ENCODE measurements around the gene PCCA.
"Not testable (repeated sequence)": the region's sequence is repeated elsewhere in the genome, so short reads cannot be mapped to it uniquely, and the experiment has no call there.

The PCCA gene

GRCh38 chr13:100149389-100149788 lies 60.5 kb downstream of the PCCA start:
- no peak overlapping the region for H3K27ac Mint-ChIP-seq
- DNase-seq (no peak), ATAC-seq (no peak)
- peaks cover 5 to 11% of the 10 kb centered on the region in 2 donors for H3K9me3 Mint-ChIP-seq
- no peaks in the 10 kb centered on the region for H3K4me1 Mint-ChIP-seq
- H3K4me3 Mint-ChIP-seq = no peak overlapping the region
- H3K27me3 Mint-ChIP-seq = no peaks in the 10 kb centered on the region

DNA sequence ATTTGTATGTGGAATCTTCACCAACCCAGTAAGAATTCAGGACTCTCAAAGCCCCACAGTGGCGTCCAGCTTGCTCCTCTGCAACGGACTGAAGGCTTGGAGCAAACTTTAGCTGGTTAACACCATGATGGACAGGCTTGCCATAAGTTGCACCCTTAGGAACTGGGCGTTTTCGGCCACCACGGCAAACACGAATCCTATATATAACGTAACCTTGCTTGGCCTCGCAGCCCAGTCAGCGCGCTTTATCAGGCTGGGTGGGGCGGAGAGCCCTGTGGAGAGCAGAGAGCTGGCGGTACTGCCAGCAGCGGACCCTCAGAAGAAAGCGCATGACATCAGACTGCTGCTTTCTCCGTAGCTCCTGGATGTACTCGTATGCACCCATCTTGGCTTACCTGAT lies 61.8 kb downstream of the PCCA start:
- not testable (repeated sequence) for H3K4me3 Mint-ChIP-seq, ATAC-seq, H3K4me1 Mint-ChIP-seq, H3K27ac Mint-ChIP-seq, H3K9me3 Mint-ChIP-seq, H3K27me3 Mint-ChIP-seq, DNase-seq

DNA sequence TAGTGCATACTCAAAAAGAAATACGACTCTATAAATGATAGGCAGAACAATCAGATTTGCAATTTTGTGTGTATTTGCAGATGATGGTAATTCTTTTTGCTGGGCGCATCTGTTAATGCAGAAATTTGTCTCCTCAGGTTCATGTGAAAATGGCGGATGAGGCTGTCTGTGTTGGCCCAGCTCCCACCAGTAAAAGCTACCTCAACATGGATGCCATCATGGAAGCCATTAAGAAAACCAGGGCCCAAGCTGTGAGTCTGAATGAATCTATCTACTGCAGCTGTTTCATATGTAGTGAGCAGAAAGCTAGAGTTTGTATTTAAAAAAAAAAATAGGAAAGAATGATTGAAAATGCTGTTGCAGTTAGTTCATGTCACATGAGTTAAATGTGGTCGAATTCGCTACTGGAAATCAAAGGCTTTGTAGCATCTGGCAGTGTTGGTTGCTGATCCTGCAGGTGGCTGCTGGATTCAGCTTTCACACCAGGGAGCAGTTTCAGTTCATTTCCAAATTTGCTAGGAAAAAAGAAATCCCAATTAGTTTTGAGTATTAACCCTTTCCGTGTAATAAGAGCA lies 66.0 kb downstream of the PCCA start:
- Mint-ChIP-seq H3K9me3 (no peaks in the 10 kb centered on the region), H3K4me1 (peaks cover 13% of the 10 kb centered on the region), H3K4me3 (no peak overlapping the region), H3K27me3 (no peaks in the 10 kb centered on the region), H3K27ac (no peak overlapping the region)
- DNase-seq (no peak), ATAC-seq (no peak)

DNA sequence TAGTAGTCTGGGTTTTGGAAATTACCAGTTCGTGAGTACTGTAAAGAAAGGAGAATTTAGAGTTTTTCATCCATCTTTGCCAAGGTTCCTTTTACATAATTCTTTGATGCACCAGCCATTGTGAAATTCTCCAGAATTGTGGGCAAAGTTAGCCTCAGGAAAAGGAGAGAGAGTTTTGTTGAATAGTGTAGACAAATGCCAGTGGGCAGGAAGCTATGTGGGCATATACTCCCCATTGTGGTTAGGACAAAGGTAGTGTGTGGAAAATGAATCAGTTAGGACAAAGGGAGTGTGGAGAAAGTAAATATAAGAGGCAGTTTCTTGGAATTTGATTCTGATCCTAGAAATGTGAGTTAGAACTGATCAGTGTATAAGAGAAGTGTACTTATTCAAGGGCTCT lies 67.9 kb downstream of the PCCA start:
- ATAC-seq (no peak), DNase-seq (no peak)
- Mint-ChIP-seq H3K9me3 (no peaks in the 10 kb centered on the region), H3K4me3 (no peak overlapping the region), H3K27me3 (no peaks in the 10 kb centered on the region), H3K27ac (no peak overlapping the region), H3K4me1 (peaks cover 13% of the 10 kb centered on the region)

- no peaks in the 10 kb centered on the region for H3K9me3 Mint-ChIP-seq
- no peaks in the 10 kb centered on the region for H3K27me3 Mint-ChIP-seq
- peaks cover 13% of the 10 kb centered on the region for H3K4me1 Mint-ChIP-seq
- DNase-seq (no peak), ATAC-seq (no peak)
- H3K27ac Mint-ChIP-seq = no peak overlapping the region
- H3K4me3 Mint-ChIP-seq = no peak overlapping the region
Observed at GRCh38 chr13:100158569-100158968, 69.7 kb downstream of the PCCA start.

DNA sequence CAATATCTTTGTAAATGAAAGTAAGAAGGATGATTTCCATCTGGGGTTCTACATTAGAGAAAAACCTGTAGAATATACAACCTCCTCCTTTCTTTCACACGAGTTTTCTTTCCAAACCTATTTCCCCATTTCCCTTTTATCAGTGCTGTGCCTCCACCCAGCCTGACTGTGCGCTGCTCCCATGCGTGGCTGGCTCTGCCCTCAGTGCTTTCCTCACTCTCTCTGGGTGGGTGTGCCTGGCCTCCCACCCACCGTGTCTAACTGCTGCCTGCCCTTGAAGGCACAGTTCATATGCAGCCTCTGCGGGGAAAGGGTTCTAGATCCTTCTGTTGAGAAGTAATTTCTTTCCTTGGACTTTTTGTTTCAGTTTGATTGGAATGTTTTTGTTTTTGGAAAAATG lies 70.7 kb downstream of the PCCA start:
- ATAC-seq = no peak
- Mint-ChIP-seq H3K27ac (no peak overlapping the region), H3K4me3 (no peak overlapping the region), H3K9me3 (no peaks in the 10 kb centered on the region), H3K27me3 (no peaks in the 10 kb centered on the region), H3K4me1 (peaks cover 13% of the 10 kb centered on the region)
- DNase-seq = no peak

- H3K4me1 Mint-ChIP-seq = peaks cover 13% of the 10 kb centered on the region
- no peak overlapping the region for H3K27ac Mint-ChIP-seq
- DNase-seq = no peak
- H3K27me3 Mint-ChIP-seq = no peaks in the 10 kb centered on the region
- no peak overlapping the region for H3K4me3 Mint-ChIP-seq
- no peaks in the 10 kb centered on the region for H3K9me3 Mint-ChIP-seq
- no peak for ATAC-seq
Observed at GRCh38 chr13:100160450-100160849, 71.6 kb downstream of the PCCA start.

GRCh38 chr13:100163375-100163774 lies 74.5 kb downstream of the PCCA start:
- ATAC-seq = no peak
- H3K4me3 Mint-ChIP-seq = no peak overlapping the region
- H3K9me3 Mint-ChIP-seq = peaks cover 0 to 3% of the 10 kb centered on the region in 2 donors
- DNase-seq = no peak
- H3K27ac Mint-ChIP-seq = no peak overlapping the region
- H3K27me3 Mint-ChIP-seq = no peaks in the 10 kb centered on the region
- H3K4me1 Mint-ChIP-seq = no peaks in the 10 kb centered on the region

DNA sequence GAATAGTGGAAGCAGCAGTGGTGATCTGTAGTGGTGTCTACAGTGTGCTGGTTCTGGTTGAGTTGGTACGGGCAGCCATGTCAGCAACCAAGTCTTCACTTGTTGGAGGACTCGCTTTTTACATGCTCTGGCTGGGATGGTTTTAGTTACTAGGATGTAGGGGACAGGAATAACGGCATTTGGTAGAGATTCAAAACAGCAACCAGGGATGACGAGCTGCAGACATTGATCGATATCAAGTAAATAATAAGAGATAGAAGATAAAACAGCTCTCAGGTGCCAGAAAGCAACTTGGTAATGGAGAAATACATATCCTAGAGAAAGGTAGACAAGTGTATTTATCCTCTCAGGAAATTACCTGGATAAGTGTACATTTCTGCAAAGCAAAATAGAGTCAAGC lies 84.3 kb downstream of the PCCA start:
- Mint-ChIP-seq H3K9me3 (peaks cover 7 to 13% of the 10 kb centered on the region in 2 donors), H3K4me3 (no peak overlapping the region), H3K27me3 (no peaks in the 10 kb centered on the region), H3K27ac (no peak overlapping the region), H3K4me1 (peaks cover 11% of the 10 kb centered on the region)
- DNase-seq (no peak), ATAC-seq (no peak)

DNA sequence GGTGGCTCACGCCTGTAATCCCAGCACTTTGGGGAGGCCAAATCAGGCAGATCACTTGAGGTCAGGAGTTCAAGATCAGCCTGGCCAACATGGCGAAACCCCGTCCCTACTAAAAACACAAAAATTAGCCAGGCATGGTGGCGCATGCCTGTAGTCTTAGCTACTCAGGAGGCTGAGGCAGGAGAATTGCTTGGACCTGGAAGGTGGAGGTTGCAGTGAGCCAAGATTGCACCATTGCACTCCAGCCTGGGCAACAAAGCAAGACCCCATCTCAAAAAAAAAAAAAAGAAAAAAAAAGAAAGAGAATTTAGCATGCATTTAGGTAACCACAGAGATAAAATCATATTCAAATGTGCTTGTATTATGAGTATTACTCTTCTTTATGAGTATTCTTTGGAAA lies 85.6 kb downstream of the PCCA start:
- DNase-seq, ATAC-seq, H3K27me3 Mint-ChIP-seq, H3K27ac Mint-ChIP-seq, H3K4me3 Mint-ChIP-seq: not testable (repeated sequence)
- peaks cover 7 to 13% of the 10 kb centered on the region in 2 donors for H3K9me3 Mint-ChIP-seq
- peaks cover 11% of the 10 kb centered on the region for H3K4me1 Mint-ChIP-seq

GRCh38 chr13:100175078-100175802 lies 86.3 kb downstream of the PCCA start:
- no peak overlapping the region for H3K27ac Mint-ChIP-seq
- no peak overlapping the region for H3K4me3 Mint-ChIP-seq
- DNase-seq = no peak
- peaks cover 7 to 13% of the 10 kb centered on the region in 2 donors for H3K9me3 Mint-ChIP-seq
- no peaks in the 10 kb centered on the region for H3K27me3 Mint-ChIP-seq
- H3K4me1 Mint-ChIP-seq = peaks cover 11% of the 10 kb centered on the region
- ATAC-seq = no peak

DNA sequence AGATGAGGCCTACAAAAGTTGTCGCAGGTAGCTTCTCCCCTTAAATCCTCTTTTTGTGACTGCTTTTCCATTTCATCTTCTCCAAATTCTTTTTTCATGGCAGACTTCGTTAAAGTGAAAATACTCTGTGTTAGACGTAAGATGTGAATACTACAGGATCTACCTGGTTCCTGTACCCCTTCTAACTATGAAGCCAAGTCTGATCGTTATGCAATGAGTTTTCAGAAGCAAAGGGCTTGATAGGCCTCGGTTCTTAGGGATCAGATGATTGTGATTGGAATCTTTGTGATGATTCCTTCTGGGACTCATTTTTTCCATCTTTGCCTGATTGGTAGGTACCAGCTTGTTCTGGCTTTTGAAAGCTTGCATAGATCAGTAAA lies 86.9 kb downstream of the PCCA start:
- ATAC-seq = no peak
- peaks cover 11% of the 10 kb centered on the region for H3K4me1 Mint-ChIP-seq
- H3K27me3 Mint-ChIP-seq = no peaks in the 10 kb centered on the region
- H3K27ac Mint-ChIP-seq = no peak overlapping the region
- DNase-seq = no peak
- H3K4me3 Mint-ChIP-seq = no peak overlapping the region
- H3K9me3 Mint-ChIP-seq = peaks cover 7 to 13% of the 10 kb centered on the region in 2 donors

GRCh38 chr13:100176801-100177400 lies 88.0 kb downstream of the PCCA start:
- DNase-seq = no peak

GRCh38 chr13:100178309-100178708 lies 89.4 kb downstream of the PCCA start:
- no peaks in the 10 kb centered on the region for H3K27me3 Mint-ChIP-seq
- DNase-seq (no peak), ATAC-seq (no peak)
- H3K9me3 Mint-ChIP-seq = peaks cover 1 to 6% of the 10 kb centered on the region in 2 donors
- no peak overlapping the region for H3K4me3 Mint-ChIP-seq
- no peak overlapping the region for H3K27ac Mint-ChIP-seq
- peaks cover 29% of the 10 kb centered on the region for H3K4me1 Mint-ChIP-seq

More at GRCh38 chr13:100176801-100177400, 88.0 kb downstream of the PCCA start:
- no peaks in the 10 kb centered on the region for H3K27me3 Mint-ChIP-seq
- no peak for ATAC-seq
- H3K4me1 Mint-ChIP-seq = peaks cover 19% of the 10 kb centered on the region
- H3K9me3 Mint-ChIP-seq = peaks cover 7 to 13% of the 10 kb centered on the region in 2 donors
- no peak overlapping the region for H3K4me3 Mint-ChIP-seq
- no peak overlapping the region for H3K27ac Mint-ChIP-seq

DNA sequence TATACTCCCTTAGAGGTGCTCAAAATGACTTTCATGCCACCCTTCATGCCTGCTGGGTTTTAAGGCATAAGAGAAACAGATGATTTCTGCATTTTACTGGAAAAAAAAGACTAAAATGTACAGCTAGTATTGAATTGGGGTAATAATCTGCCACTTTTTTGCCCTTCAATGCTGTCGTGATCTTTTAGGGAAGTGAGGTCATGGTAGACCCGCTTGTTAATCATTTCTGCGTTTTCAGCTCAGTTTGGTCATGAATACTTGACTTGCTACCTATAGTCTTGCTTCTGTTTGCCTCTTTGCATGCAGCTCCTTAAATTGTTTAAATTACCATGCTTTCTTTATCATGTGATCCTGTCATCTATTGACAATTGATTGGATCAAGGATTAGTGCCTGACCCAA lies 90.4 kb downstream of the PCCA start:
- Mint-ChIP-seq H3K9me3 (no peaks in the 10 kb centered on the region), H3K27me3 (no peaks in the 10 kb centered on the region), H3K4me3 (no peak overlapping the region), H3K4me1 (peaks cover 39% of the 10 kb centered on the region), H3K27ac (no peak overlapping the region)
- DNase-seq (no peak), ATAC-seq (no peak)

- peak overlapping the region; percentile 7 to 30 for H3K4me3 Mint-ChIP-seq
- no peaks in the 10 kb centered on the region for H3K9me3 Mint-ChIP-seq
- peaks cover 31% of the 10 kb centered on the region for H3K4me1 Mint-ChIP-seq
- ATAC-seq = peak; percentile 82
- H3K27ac Mint-ChIP-seq = peak overlapping the region; percentile 43 to 87
- no peaks in the 10 kb centered on the region for H3K27me3 Mint-ChIP-seq
- DNase-seq = peak in 1 of 2 donors; percentile 12
Observed at GRCh38 chr13:100182900-100183490, 94.1 kb downstream of the PCCA start.
